Measurements from ENCODE around the gene OR2L3.
"Not testable (repeated sequence)": the region's sequence is repeated elsewhere in the genome, so short reads cannot be mapped to it uniquely, and the experiment has no call there.

Gene OR2L3, protein sequence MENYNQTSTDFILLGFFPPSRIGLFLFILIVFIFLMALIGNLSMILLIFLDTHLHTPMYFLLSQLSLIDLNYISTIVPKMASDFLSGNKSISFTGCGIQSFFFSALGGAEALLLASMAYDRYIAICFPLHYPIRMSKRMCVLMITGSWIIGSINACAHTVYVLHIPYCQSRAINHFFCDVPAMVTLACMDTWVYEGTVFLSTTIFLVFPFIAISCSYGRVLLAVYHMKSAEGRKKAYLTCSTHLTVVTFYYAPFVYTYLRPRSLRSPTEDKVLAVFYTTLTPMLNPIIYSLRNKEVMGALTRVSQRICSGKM

DNA sequence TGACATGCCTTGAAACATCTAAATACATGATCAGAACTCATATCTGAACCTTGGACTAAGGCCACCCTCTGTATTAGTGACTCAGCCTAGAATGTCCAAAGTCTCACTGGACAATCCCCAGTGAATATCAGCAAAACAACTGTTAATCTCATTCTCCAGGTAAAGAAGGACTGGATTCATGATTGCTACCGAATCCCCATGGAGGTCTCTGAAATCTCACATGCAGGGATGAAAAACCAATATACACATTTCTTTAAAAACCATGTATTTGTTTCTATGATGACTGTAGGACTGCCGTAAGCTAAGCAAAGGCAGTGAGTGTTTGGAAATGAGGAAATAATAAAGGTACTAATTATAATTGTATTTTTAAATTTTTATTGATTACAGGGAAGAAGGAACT is at the start of gene OR2L3:
Gene OR2L3 (plus strand): TSS at position 301 of the 400 bp plus-strand sequence. CDS start 13,846 bp downstream, outside the sequence.
- no peak for DNase-seq

DNA sequence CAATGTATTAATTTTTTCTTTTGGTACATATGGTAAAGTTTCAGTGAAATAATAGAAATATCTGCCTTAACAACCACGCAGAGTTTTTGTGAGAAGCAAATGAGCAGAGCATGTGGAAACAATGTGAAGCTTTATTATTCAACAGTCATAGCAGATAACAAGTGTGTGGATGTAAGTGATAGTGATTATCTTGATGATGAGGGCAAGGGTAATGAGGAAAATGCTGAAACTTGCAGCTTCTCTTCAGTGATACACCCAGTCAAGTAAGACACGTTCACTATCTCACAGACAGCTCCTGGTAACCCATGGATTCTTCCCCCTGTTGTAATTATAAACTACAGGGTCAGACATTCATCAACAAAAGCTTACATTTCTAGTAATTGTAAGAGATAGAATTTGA is 47.8 kb upstream of the OR2L3 start:
- DNase-seq, result no peak

DNA sequence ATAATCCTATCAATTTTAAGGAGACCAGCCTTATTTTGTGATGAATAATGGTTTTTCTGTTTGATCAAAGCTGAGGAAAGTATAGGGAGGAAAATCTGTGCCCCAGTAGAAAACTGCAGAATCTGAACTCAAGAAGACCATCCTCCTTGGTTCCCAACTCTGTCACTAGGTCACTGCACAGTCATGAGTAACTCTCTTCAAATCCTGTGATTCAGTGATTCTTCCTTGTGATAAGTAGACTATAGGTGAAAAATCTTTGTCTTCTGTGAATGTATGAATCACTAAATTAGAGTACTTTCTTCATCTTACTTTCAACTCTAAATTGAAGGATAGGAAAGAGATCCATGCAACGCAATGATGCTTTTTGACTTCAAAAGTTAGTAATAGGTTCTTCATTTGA is 46.5 kb upstream of the OR2L3 start:
- DNase-seq, result no peak

DNA sequence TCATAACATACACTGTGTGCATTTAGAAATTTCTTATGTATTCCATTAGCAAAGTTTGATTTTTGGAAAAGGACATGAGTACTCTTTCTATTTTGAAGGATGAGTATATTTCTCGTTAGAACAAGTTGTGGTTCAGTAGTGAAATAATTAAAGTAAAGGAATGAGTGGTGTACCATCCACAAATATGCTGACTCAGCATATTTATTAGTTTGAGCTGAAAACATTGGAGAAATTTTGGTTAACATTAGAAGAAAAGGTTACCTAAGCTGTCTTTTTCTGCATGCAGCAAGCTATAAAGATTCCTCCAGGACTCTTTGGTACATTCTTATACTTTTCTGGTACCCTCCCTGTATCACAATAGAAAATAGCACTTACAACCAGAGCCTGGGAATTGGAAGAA is 38.9 kb upstream of the OR2L3 start:
- DNase-seq, result no peak

DNA sequence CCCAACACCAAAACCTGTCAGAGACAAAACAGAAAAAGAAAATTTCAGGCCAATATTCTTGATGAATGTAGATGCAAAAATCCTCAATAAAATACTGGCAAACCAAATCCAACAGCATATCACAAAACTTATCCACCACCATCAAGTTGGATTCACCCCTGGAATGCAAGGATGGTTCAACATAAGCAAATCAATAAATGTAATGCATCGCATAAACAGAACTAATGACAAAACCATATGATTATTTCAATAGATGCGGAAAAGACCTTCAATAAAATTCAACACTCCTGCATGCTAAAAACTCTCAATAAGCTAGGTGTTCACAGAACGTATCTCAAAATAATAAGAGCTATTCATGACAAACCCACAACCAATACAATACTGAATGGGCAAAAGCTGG is 37.0 kb upstream of the OR2L3 start:
- no peak for DNase-seq

DNA sequence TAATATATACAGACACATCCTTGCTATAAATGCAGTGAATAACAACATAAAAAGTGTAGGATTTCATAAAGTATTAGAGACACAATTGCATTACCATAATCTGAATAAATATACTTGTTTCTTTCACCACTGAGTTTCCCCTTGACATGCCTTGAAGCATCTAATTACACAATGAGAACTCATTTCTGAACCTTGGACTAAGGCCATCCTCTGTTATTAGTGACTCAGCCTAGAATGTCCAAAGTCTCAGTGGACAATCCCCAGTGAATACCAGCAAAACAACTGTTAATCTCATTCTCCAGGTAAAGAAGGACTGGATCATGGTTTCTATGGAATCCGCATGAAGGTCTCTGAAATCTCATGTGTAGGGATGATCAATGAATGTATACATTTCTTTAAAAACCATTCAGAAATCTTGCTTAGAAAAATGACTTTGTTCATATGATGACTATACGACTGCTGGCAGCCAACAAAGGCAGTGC is 33.4 kb upstream of the OR2L3 start, which contains the start of gene OR2L5:
Gene OR2L5 (plus strand): TSS at position 432 of the 482 bp plus-strand sequence. CDS start 8,288 bp downstream, outside the sequence.
- DNase-seq, result no peak

DNA sequence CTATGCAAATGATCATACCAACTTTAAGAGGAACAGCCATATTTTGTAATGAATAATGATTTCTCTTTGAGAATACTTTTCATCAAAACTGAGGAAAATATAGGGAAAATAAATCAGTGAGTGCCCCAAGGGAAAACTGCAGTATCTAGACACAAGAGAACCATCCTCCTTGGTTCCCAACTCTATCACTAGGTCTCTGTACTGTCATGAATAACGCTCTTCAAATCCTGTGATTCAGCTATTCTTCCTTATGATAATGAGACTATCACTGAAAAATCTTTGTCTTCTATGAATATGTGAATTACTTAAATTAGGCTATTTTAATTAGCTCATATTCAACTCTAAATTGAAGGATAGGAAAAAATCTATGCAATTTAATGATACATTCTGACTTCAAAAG is 30.8 kb upstream of the OR2L3 start:
- no peak for DNase-seq

DNA sequence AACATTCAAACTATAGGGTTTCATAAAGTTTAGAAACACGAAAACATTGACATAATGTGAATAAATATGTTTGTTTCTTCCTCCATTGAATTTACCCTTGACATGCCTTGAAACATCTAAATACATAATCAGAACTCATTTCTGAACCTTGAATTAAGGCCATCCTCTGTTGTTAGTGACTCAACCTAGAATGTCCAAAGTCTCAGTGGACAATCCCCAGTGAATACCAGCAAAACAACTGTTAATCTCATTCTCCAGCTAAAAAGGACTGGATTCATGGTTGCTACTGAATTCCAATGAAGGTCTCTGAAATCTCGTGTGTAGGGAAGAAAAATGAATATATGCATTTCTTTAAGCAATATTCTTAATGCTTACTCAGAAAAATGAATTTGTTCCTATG is 16.9 kb upstream of the OR2L3 start, which contains the start of gene OR2L2:
Gene OR2L2 (plus strand): TSS at position 301 of the 400 bp plus-strand sequence. CDS start 8,198 bp downstream, outside the sequence.
- DNase-seq, result no peak

DNA sequence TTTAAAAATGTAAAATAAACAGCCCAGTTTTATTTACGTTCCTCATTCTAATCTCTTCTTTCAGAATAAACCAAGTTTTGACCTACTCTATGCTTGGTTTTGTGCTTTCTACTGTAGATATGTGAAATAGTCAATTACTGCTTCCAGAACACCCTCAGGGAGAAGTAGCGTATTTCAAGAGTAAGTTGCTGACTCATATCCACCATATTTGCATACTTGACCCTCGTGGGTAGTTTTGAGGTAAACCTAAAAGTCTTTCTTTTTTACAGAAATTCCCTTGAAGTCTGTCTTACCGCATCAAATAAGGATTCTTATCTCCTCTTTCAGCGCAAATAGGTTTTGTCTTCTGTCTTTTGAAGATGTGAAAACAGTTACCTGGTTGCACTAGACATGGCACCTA is 1.4 kb upstream of the OR2L3 start:
- DNase-seq, result no peak

DNA sequence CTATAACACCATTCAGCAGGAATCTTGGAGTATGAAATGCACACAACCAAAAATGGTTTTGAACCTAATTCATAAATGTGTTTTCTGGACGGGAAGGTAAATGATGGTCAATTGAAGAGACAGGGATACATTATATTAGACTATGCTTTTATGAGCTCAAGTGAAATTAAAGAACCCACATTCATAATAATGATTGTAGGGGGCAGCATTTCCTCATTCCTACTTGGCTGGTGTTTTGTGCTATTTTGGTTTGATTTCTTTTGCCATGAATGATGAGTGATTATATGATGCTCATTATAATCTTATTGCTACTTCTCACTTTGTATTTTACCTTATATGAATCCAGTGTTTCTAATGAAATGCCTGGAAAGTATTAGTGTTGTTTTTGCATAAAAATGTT is 372 bp downstream of the OR2L3 start:
- no peak for DNase-seq

DNA sequence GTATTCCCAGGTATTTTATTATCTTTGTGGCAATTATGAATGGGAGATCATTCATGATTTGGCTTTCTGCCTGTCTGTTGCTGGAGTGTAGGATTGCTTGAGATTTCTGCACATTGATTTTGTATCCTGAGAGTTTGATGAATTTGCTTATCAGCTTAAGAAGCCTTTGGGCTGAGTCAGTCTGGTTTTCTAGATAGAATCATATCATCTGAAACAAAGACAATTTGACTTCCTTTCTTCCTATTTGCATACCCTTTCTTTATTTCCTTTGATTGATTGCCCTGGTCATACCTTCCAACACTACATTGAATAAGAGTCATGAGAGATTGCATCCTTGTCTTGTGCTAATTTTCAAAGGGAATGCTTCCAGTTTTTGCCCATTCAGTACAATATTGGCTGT is 8.0 kb downstream of the OR2L3 start:
- no peak for DNase-seq

DNA sequence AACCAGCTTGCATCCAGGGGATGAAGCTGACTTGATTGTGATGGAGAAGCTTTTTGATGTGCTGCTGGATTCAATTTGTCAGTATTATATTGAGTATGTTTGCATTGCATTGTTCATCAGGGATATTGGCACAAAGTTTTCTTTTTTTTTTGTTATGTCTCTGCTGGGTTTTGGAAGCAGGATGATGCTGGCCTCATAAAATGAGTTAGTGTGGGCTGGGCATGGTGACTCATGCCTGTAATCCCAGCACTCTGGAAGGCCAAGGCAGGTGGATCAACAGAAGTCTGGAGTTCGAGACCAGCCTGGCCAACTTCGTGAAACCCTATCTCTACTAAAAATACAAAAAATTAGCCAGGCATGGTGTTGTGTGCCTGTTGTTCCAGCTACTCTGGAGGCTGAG is 8.6 kb downstream of the OR2L3 start:
- no peak for DNase-seq

DNA sequence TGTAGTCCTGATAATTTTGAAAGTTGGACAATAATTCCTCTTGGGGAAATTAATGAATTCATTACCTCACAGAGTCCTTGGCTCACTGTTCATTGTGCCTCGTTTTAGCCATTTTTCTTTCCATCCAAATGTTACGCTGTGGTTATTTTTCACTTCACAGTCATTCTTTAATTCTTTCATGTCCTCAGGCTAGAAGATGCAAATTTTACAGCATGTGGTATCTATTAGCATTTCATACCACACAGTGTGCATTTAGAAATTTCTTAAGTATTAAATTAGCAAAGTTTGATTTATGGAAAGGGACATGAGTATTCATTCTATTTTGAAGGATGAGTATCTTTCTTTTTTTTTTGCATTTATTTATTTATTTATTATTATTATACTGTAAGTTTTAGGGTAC is 18.4 kb downstream of the OR2L3 start:
- DNase-seq, result no peak

DNA sequence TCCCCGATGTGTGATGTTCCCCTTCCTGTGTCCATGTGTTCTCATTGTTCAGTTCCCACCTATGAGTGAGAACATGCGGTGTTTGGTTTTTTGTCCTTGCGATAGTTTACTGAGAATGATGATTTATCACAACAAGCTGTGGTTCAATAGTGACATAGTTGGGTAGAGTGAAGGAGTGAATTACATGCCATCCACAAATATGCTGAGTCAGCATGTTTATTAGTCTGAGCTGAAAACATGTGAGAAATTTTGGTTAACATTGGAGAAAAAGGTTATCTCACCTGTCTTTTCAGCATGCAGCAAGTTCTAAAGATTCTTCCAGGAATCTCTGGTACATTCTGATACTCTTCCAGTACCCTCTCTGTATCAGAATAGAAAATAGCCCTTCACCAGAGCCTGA is 19.0 kb downstream of the OR2L3 start:
- DNase-seq, result no peak

DNA sequence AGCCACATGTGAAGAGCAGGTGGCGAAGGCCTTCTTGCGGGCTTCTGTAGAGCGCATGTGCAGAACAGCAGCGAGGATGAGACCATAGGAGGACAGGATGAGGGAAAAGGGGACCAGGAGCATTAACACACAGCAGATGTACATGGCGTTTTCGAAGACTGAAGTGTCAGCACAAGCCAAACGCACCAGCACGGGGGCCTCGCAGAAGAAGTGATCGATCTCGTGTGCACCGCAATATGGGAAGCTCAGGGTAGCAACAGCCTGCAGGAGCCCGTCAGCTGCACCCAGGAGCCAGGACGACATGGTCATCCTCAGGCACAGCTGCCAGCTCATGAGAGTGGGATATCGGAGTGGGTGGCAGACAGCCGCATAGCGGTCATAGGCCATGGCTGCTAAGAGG is 37.2 kb downstream of the OR2L3 start:
- not testable (repeated sequence) for DNase-seq

DNA sequence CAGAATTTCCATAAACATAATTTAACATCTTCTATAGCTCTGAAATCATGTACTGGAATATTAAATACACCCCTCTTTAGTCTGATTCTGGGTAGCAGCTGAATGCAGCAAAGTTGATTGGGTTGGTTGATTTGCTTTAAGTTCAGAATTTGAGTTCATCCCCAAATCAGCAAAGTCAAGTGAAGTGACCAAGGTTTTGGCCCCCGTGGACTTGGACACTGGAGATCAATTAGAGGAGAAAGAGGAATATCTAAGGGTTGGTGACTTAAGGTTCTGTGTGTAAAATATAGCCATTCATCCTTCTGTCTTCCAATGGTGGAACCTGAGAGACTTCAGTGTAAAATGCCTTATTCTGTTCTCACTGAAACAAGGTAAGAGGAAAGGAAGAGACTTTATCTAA is 48.2 kb downstream of the OR2L3 start, which contains the start of gene OR2L13:
Gene OR2L13 (plus strand): TSS at position 301 of the 400 bp plus-strand sequence. CDS start 4,192 bp downstream, outside the sequence.
- no peak for DNase-seq

DNA sequence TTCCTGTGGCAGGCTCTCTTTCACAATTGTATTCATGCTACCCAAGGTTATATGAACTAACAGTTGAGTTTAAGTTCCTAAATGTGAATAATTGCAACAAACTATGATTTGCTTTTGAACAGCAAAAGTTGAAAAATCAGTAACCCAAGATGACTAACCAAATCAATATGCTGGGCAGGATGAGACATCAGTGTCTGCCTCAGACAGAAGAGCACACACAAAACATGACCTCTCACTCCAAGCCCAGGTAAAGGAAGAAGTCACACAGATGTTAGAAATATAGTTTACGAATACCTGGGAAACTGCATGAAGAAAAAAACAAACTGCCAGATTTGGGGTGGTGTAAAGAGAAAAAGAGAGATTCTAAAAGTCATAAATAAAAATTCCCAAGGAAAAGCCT is 51.9 kb downstream of the OR2L3 start:
- no peak for DNase-seq

DNA sequence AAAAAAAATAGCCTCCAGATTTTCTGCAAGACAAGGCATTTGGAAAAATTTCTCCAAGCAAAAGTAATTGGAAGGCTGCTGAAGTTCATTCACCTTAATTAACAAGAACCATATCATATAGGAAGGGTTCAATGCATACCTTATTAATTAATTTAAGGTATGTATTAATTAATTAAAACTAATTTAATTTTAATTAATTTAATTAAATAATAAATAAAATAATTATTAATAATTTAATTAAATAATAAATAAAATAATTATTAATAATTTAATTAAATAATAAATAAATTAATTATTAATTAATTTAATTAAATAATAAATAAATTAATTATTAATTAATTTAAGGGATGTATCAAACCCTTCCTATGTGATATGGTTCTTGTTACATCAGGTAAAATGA is 56.2 kb downstream of the OR2L3 start:
- no peak for DNase-seq

DNA sequence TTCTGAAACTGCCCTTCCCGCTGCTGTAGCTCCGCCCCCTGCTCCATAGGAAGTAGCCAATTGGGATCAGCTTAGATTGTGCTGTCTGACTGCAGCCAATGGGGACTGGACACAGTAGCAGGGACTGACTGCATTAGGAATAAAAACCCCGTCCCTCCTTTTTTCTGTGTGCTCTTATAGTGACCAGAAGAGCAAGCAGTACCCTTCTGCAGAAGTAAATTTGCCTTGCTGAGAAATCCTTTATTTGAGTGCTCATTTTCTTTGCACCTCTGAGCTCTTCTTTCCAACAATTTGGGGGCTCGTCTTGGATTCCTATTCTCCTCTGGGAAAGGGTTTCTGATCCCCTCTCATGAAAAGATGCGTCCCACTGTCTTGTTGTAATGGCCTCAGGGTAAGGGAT is 64.5 kb downstream of the OR2L3 start:
- DNase-seq, result no peak

Data from NCI-H1436 (cell line).